Choroid plexus epithelial cell (primary cell): ENCODE results near the gene EEF2KMT.
"Not testable (repeated sequence)": the region's sequence is repeated elsewhere in the genome, so short reads cannot be mapped to it uniquely, and the experiment has no call there.

Source experiments
- DNase-seq: peaks from one replicate; pipeline ENCODE4 v3.0.0-alpha.2; 2010; ENCODE audit warnings: low read depth
- H3K4me3 ChIP-seq: 2 replicates; pipeline ENCODE4 v1.5.1; 2011; ENCODE audit warnings: low read depth, mild to moderate bottlenecking, control low read depth, low read length, moderate library complexity
- TF ChIP-seq, protein P1 (sequence below): conservative IDR thresholded peaks from 2 replicates; pipeline ENCODE4 v1.5.1; 2011; ENCODE audit warnings: low read depth, mild to moderate bottlenecking, control low read depth, inconsistent platforms, low read length, moderate library complexity

The EEF2KMT gene

DNA sequence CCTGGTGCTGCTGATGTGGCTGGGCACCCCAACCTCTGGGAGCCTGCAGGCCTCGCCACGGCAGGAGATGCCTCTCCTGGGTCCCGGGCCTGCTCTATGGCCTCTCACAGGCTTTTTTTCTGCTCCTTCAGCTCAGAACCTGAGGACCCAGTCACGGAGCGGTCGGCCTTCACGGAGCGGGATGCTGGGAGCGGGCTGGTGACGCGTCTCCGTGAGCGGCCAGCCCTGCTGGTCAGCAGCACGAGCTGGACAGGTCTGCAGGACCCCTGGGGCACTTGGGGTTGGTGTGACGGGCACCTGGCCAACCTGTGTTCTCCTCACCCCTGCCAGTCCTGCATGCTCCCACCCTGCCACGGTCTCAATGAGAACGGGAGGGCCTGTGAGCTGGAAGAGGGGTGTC, 19.0 kb downstream of the EEF2KMT start:
- TF ChIP-seq, protein P1, sequence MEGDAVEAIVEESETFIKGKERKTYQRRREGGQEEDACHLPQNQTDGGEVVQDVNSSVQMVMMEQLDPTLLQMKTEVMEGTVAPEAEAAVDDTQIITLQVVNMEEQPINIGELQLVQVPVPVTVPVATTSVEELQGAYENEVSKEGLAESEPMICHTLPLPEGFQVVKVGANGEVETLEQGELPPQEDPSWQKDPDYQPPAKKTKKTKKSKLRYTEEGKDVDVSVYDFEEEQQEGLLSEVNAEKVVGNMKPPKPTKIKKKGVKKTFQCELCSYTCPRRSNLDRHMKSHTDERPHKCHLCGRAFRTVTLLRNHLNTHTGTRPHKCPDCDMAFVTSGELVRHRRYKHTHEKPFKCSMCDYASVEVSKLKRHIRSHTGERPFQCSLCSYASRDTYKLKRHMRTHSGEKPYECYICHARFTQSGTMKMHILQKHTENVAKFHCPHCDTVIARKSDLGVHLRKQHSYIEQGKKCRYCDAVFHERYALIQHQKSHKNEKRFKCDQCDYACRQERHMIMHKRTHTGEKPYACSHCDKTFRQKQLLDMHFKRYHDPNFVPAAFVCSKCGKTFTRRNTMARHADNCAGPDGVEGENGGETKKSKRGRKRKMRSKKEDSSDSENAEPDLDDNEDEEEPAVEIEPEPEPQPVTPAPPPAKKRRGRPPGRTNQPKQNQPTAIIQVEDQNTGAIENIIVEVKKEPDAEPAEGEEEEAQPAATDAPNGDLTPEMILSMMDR = no peak
- H3K4me3 ChIP-seq = no peak overlapping the region
- DNase-seq = no peak

DNA sequence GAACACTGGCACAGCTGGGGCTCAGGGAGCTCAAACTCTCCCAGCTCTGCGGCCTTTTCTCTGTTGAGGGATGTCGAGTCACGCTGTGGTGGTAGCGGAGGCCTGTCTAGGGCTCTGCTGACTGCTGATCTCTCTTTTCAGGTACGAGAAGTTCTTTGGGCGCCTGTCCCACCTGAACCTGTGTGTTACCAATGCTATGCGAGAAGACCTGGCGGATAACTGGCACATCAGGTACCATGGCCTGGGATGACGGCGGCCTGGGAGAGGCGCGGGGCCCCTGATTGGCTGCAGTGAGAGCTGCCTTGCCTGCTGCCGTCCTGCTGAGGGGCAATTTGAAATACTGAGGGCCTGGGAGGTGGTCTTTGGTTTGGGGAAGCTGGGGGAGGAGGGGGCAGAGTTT, 20.3 kb downstream of the EEF2KMT start:
- DNase-seq = no peak

DNA sequence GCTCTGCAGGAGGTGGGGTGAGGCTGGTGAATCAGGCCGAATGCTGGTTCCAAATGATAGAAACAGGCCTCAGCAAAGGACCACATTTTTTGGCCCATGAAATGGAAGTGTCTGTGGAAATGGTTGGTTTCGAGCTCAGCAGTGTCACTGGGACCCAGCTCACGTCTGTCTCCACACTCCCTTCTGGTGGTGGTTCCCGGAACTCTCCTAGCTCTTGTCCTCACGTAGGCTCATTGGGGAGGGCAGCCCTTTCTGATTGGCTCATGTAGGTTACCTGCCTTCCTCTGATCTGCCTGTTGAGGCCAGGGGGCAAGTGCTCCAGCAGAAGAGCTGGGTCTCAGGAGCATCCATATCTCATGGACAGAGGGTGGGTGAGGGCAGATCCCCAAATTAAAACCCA, 22.0 kb downstream of the EEF2KMT start:
- TF ChIP-seq, protein P1 = no peak
- no peak for DNase-seq

More for the DNA sequence above, 20.3 kb downstream of the EEF2KMT start:
- TF ChIP-seq, protein P1 = no peak
- no peak overlapping the region for H3K4me3 ChIP-seq

DNA sequence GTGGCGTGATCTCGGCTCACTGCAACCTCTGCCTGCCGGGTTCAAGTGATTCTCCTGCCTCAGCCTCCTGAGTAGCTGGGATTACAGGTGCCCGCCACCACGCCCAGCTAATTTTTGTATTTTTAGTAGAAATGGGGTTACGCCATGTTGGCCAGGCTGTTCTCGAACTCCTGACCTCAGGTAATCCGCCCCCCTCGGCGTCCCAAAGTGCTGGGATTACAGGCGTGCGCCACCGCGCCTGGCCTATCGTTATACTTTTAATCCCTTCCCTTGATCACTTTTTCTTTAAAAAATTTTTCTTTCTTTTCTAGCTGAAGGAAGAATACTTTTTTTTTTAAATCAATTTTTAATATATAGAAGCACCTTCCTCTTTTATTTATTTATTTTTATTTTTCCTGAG, 23.8 kb downstream of the EEF2KMT start:
- DNase-seq, H3K4me3 ChIP-seq: not testable (repeated sequence)

More for the DNA sequence above, 22.0 kb downstream of the EEF2KMT start:
- H3K4me3 ChIP-seq = no peak overlapping the region

DNA sequence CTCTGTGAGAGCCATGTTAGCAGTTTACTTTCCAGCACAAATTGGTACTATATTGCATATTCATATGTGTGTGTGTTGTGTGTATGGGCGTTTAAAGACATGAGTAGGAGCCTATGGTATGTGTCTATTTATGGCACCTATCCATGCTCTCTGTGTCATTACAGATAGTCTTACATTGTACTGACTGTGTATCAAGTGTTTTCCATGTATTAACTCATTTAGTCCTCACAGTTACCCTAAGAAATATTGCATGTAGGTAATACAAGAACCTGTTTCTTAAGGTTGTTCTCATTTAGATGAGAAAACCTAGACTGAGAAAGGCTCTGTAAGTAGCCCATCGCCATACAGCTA, 24.3 kb downstream of the EEF2KMT start:
- no peak for DNase-seq
- H3K4me3 ChIP-seq = no peak overlapping the region

DNA sequence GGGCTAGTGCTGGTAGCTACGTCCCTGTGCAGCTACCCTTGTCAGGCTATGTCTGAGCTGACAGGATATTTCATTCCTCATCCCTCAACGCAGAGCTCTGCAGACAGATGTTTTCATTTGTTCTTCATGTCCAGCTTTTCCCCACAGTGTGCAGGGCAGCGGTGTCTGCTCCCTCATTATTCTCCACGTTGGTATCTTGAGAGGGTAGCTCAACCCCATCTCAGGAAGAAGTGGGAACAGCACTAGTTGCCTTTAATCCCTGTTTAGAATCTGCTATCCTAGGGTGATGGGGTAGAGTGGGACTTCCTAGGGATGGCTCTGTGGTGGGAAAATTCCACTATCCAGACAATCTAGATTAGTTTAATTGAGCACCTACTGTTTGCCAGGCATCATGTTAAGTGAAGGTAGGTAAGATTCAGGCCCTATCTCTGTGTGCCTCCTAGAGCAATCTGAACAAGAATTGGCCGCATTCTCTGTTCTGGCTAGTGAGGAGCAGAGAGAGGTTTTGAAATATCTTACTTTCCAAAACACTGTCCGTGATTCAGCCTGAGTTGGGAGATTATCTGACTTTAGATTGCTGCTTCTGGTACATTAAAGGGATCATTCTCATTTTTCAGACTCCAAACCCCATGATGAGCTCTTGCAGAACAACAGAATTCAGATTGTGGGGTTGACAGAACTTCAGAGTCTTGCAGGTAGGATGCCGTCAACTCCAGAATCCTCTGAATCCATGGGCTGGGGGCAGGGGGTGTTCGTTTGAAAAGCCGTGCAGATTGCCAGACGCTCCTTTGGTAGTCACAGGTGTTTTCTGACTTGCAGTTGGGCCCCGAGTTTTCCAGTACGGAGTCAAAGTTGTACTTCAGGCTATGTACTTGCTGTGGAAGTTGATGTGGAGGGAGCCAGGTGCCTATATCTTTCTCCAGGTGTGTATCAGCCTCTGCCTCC, 25.0 kb downstream of the EEF2KMT start:
- peak overlapping the region; percentile 88 for H3K4me3 ChIP-seq
- TF ChIP-seq, protein P1 = no peak
- no peak for DNase-seq

More for the DNA sequence above, 24.3 kb downstream of the EEF2KMT start:
- TF ChIP-seq, protein P1 = no peak

DNA sequence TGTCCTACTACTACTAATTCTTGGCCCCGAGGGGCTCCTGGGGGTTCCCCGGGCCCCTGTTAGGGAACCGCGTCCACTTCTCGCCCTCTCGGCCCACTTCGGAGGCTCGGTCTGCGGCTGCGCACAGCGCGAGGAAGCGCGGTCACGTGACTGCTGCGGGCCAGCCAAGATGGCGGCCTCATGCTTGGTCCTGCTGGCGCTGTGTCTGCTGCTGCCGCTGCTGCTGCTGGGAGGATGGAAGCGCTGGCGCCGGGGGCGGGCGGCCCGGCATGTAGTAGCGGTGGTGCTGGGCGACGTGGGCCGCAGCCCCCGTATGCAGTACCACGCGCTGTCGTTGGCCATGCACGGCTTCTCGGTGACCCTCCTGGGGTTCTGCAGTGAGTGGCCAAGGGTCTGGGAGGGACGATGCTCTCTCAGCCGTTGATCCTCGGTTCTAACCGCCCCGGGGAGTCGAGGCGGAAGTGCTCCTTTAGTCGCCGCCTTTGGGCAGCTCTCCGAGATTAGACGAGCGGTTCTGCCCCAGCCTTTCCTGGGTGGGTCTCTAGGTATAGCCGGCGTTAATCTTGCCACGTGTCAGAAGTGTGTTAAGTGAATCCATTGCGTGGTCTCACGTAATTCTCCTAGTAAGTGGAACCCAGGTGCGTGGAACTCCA, 25.8 kb downstream of the EEF2KMT start, which contains the start of gene ALG1:
Gene ALG1 (plus strand): TSS at position 163 of the 653 bp plus-strand sequence. CDS start 7 bp downstream, at position 170.
- TF ChIP-seq, protein P1 = no peak
- peak within 1 kb of the TSS; percentile 88 for H3K4me3 ChIP-seq
- peak; percentile 89 for DNase-seq
